MM.1S (cell line): ENCODE measurements around the gene SERPINA3.

Experiments
- CTCF ChIP-seq: fragments of 300-600 bp; sonication (generic); IDR thresholded peaks from 2 replicates; pipeline ENCODE4 v1.5.1; 2016; ENCODE audit warnings: antibody characterized with exemption, low read length, mixed read lengths
- EZH2 ChIP-seq: fragments of 300-600 bp; sonication (generic); optimal IDR thresholded peaks from 2 replicates; pipeline ENCODE3; 2017; ENCODE audit warnings: low read depth, mild to moderate bottlenecking, antibody characterized with exemption, low read length, mixed read lengths

GRCh38 chr14:94646481-94646880, 34.3 kb downstream of the SERPINA3 start:
- TF ChIP-seq CTCF (no peak), EZH2 (no peak)
